GM21381 (cell line): ENCODE data around the gene GRPEL1.

ENCODE experiments used
- ATAC-seq: cut with Tn5 transposase; IDR thresholded peaks from one replicate; pipeline ENCODE4 v1.9.1; 2021; ENCODE audit warnings: mild to moderate bottlenecking, moderate library complexity; ENCODE audit not compliant: unreplicated experiment

The GRPEL1 gene

GRCh38 chr4:7067126-7067451 lies 775 bp downstream of the GRPEL1 start:
- no peak for ATAC-seq

- ATAC-seq: no peak
These were observed 1.4 kb downstream of the GRPEL1 start for GRCh38 chr4:7066493-7066892.

GRCh38 chr4:7066006-7066405 lies 1.9 kb downstream of the GRPEL1 start:
- ATAC-seq: no peak

DNA sequence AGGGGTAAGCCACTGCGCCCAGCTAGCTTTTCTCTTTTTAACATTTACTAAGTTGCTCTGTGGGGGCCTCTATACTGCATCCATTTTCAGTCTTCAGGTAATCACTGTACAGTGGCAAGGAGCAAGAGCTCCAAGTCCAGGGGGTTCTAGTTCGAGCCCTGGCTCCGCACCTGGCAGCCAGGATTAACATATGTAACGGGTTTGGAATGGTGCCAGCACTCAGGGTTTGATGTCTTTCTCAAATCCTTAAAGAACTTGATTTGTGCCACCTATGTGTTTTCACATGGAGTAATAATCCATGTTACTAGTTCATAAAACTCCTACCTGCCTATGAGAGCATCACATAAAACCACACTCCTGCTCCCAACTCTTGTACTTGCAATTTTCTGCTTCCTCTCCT lies 4.5 kb downstream of the GRPEL1 start:
- no peak for ATAC-seq

GRCh38 chr4:7062816-7063215 lies 5.0 kb downstream of the GRPEL1 start:
- no peak for ATAC-seq

GRCh38 chr4:7061815-7062214 lies 6.0 kb downstream of the GRPEL1 start:
- no peak for ATAC-seq

DNA sequence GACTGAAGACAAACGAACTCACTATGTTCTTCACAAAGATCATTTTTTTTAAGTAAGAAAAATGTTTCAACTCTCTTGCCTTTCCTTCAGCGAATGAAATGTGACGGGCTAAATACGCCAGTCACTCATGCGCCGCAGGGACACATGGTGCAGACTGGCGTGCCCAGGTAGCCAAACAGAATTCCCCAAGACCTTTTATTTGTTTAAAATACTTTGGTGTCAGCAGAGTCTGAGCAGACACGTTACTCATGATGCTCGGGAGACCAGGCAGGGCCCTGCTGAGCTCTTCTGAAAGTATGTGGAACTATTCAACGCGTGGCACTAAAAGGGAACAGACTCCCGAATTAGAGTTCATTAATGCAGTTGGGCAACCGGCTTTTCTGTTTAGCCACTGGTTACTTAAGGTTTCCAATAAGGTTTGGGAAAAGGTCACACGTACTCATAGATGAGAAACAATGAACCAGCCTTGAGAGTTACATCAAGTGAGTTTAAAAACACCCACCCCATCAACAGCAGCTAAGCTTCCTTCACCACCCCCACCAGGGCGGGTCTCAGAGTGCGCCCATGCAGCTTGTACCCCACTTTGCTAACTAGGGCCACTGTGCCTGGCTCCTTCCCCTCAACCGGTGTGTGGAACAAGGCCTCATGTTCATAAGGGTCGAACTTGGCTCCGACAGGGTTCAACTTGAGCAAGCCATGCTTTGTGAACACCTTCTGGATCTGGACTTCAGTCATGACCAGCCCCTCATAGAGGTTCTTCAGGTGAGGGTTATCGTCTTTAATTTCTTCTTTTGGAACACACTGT lies 7.3 kb downstream of the GRPEL1 start:
- ATAC-seq: no peak

DNA sequence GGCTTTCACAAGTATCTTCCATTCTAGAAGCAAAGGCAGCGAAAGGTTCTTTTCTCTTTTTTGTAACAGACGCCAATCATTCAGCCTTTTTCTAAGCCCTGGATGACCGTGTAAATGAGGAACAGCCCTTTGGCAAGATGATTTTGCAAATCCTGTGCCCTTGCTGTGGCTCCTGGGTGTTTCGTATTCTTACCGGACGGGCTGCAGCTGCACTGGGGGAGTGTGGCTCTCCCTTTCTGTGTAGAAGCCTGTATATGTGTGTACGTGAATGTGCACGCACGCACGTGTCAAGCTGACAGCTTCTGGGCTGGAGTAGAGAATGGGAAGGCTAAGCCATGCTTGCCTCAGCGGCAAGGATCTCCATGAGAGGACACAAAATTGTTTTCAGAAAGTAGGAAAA lies 8.2 kb downstream of the GRPEL1 start:
- ATAC-seq: no peak

DNA sequence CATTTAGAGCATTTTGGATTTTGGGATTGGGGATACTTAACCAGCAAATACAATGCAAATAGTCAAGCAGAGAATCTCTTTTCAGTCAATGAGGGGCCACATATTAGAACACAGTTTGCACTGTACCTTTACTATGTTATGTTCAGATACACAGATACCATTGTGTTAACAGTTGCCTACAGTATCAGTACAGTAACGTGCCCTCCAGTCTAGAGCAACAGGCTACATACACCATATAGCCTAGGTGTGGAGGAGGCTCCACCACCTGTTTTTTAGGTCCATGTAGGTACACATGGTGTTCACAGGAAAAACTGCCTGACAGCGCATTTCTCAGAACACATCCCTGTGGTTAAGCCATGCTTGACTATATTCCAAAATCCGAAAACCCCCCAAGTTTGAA lies 9.1 kb downstream of the GRPEL1 start:
- ATAC-seq: no peak

DNA sequence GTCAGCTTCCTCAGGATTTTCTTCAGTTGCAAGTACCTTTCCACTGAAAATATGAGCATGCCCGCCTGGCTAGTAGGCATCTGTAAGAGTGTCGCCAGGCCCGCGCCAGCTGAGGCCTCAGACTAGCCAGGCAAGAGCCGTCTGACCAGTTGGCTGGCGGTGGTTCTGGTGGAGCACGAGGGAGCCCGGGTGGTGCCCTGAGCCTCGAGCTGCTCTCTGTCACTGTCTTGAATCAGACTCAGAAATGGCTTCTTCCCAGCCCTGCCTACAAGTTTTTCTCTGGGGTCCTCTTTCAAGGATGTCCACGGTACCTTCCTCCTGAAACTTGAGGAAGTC lies 11.9 kb downstream of the GRPEL1 start:
- ATAC-seq: no peak

- ATAC-seq: no peak
These were observed 12.5 kb downstream of the GRPEL1 start for GRCh38 chr4:7055111-7055989.

GRCh38 chr4:7054106-7054880 lies 13.6 kb downstream of the GRPEL1 start:
- ATAC-seq: no peak

- ATAC-seq: no peak
These were observed 14.7 kb downstream of the GRPEL1 start for GRCh38 chr4:7052923-7053715.

DNA sequence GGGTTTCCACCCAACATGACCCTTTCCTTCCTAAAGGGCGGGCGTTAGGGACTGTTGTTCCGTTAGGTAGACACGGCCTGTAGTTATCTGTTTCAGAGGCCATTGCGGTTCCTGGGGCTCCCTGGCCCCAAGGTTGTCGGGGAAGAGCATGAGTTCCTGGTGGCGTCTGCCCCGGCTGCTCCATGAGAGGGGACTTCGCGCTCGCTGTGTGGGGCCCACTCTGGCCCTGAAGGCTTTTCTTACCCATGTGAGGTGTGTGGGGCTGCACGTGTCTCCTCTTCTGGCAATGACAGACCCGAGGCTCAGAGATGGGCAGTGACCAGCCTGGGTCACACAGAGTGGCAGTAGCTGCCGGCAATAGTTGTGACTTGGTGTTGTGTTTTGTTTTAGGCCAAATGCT lies 15.6 kb downstream of the GRPEL1 start:
- ATAC-seq: no peak

- ATAC-seq: no peak
These were observed 16.0 kb downstream of the GRPEL1 start for GRCh38 chr4:7051905-7052304.

GRCh38 chr4:7051144-7051495 lies 16.7 kb downstream of the GRPEL1 start:
- no peak for ATAC-seq

DNA sequence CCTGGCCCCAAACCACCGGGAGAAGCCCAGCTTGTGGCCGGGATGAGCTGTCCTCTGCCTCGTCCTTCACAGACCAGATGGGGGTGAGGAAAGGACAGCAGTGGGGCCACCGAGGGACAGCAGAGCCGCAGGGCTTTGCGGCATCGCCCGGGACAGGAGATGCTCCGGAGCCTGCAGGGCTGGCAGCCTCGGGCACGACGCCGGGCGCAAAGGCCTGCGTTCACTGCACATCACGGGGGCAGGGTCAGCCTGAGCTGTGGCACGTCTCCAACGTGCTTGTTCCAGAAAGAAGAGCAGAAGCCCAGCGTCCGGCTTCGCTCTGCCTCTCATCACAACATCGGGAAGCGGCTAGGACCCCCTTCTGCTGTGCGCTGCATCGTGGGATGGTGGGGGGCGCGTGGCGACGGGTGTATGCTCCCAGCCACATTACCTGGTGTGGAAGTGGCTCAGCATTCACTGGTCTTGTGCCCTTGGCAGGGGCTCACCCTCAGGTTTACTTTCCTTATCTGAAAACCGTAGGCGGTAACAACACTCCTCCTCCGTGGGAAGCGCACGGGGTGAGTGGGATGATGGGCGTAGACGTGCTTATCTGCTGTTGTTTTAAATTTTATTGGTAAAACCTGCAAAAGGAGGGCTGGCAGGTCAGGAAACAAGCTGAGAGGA lies 17.3 kb downstream of the GRPEL1 start:
- no peak for ATAC-seq

DNA sequence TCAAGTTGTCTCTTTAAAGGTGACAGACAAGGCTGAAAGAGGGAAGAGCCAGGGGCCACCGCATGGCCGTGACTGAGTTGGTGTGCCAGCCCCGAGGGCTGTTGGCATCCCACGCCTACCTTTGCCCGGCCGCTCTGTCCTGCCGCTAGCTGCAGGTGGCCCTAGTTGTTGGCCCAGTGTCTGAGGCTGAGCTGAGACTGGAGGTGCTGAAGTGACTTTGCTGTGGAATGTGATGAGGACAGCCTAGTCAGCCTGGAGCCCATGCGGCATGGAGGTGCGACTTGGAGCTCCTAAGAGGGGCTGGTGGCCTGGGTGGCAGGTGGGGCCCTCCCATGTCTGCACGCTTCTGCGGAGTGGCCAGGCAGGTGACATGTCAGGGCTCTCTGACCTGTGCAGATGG lies 18.1 kb downstream of the GRPEL1 start:
- no peak for ATAC-seq

DNA sequence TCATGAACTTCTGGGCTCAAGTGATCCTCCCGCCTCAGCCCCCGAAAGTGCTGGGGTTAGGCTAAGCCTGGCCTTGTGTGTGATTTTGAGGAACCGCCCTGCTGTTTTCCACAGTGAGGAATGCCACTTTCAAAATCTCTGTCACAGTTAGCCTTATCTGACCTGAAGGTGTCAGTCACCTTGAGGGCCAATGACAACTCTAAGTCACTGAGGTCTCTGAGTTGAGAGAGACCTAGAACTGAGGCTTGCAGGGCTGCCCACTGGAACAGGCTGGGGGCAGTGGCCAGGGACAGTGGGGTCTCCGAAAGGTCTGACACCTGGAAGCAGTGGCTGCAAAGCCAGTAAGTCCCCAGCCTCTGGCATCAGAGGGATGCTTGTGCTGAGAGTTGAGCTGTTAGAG lies 18.6 kb downstream of the GRPEL1 start:
- no peak for ATAC-seq

DNA sequence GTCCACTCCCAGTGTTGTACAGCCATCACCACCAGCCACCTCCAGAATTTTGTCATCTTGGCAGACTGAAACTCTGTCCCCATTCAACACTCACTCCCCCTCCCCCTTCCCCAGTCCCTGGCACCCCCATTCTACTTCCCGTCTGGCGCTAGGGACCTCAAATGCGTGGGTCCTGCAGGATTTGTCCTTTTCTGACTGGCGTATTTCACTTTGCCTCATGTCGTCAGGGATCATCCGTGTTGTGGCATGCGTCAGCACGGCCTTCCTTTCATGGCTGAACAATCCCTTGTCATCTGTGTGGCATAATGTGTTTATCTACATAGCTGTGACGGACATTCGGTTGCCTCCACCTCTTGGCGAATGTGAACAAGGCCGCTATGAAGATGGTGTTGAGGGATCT lies 19.2 kb downstream of the GRPEL1 start:
- ATAC-seq: no peak
